Measurements from ENCODE around the gene OAF.
A peak's percentile ranks its signal among the peaks of the same experiment; 100 is the strongest.

The OAF gene

DNA sequence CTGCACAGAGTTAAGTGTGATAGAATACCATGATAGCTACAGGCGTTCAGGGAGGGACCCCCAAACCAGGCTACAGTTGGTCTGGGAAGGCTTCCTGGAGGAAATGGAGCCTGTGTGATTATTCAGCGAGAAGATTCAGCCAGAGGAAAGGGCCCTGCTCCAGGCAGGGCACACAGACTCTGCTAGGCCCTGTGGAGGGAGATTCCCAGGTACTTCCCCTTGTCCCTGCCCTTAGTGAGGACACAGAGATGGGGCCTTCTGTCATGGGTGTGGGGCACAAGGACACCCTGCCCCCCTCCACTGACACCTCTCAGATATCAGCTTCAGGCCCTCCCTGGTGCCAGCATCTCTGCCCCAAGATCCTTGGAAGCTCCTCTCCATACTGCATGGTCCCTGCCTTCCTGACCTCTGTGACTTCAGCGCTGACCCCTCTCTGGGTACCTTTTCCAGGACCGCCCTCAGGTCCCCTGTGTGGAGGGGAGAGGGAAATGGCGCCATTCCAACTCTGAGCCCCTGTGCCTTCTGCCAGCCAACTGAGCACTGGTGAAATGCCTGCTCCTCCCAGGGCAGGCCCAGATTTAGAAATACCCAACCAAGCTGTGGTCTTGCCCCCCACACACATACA, 16.5 kb downstream of the OAF start:
- Histone ChIP-seq H3K36me3 (ENCODE audit: control insufficient read depth, insufficient read depth, low read length) (no peaks in the 10 kb centered on the region), H3K4me3 (replicated peaks; ENCODE audit: low read depth, low read length) (no peak overlapping the region), H3K27me3 (replicated peaks; ENCODE audit: control insufficient read depth, insufficient read depth, low read length) (no peaks in the 10 kb centered on the region; the same call in 1 of the 2 replicates)
- DNase-seq (ENCODE audit: extremely low read depth, insufficient read length): no peak
- TF ChIP-seq, protein P1, sequence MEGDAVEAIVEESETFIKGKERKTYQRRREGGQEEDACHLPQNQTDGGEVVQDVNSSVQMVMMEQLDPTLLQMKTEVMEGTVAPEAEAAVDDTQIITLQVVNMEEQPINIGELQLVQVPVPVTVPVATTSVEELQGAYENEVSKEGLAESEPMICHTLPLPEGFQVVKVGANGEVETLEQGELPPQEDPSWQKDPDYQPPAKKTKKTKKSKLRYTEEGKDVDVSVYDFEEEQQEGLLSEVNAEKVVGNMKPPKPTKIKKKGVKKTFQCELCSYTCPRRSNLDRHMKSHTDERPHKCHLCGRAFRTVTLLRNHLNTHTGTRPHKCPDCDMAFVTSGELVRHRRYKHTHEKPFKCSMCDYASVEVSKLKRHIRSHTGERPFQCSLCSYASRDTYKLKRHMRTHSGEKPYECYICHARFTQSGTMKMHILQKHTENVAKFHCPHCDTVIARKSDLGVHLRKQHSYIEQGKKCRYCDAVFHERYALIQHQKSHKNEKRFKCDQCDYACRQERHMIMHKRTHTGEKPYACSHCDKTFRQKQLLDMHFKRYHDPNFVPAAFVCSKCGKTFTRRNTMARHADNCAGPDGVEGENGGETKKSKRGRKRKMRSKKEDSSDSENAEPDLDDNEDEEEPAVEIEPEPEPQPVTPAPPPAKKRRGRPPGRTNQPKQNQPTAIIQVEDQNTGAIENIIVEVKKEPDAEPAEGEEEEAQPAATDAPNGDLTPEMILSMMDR (IDR thresholded peaks at IDR 0.05; ENCODE audit: insufficient read depth, low read length, poor library complexity, severe bottlenecking): no peak

DNA sequence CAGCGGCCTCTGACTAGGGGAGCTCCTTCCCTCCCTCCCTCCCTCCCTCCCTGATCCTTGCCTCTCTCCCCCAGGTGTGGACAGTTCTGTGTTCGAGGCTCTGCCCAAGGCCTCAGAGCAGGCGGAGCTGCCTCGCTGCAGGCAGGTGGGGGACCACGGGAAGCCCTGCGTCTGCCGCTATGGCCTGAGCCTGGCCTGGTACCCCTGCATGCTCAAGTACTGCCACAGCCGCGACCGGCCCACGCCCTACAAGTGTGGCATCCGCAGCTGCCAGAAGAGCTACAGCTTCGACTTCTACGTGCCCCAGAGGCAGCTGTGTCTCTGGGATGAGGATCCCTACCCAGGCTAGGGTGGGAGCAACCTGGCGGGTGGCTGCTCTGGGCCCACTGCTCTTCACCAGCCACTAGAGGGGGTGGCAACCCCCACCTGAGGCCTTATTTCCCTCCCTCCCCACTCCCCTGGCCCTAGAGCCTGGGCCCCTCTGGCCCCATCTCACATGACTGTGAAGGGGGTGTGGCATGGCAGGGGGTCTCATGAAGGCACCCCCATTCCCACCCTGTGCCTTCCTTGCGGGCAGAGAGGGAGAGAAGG, 18.1 kb downstream of the OAF start:
- H3K27me3 ChIP-seq (replicated peaks; ENCODE audit: control insufficient read depth, insufficient read depth, low read length): peaks cover 2% of the 10 kb centered on the region; the same call in 1 of the 2 replicates
- no peak overlapping the region for H3K4me3 ChIP-seq (replicated peaks; ENCODE audit: low read depth, low read length)
- no peaks in the 10 kb centered on the region for H3K36me3 ChIP-seq (ENCODE audit: control insufficient read depth, insufficient read depth, low read length)
- DNase-seq (ENCODE audit: extremely low read depth, insufficient read length): no peak
- TF ChIP-seq, protein P1 (IDR thresholded peaks at IDR 0.05; ENCODE audit: insufficient read depth, low read length, poor library complexity, severe bottlenecking): peak; percentile 50

GRCh38 chr11:120229451-120230424, 18.9 kb downstream of the OAF start:
- H3K27me3 ChIP-seq (replicated peaks; ENCODE audit: control insufficient read depth, insufficient read depth, low read length): peaks cover 4% of the 10 kb centered on the region
- no peaks in the 10 kb centered on the region for H3K36me3 ChIP-seq (ENCODE audit: control insufficient read depth, insufficient read depth, low read length)
- DNase-seq (ENCODE audit: extremely low read depth, insufficient read length): no peak
- H3K4me3 ChIP-seq (replicated peaks; ENCODE audit: low read depth, low read length): no peak overlapping the region
- TF ChIP-seq, protein P1 (IDR thresholded peaks at IDR 0.05; ENCODE audit: insufficient read depth, low read length, poor library complexity, severe bottlenecking): peak; percentile 60

DNA sequence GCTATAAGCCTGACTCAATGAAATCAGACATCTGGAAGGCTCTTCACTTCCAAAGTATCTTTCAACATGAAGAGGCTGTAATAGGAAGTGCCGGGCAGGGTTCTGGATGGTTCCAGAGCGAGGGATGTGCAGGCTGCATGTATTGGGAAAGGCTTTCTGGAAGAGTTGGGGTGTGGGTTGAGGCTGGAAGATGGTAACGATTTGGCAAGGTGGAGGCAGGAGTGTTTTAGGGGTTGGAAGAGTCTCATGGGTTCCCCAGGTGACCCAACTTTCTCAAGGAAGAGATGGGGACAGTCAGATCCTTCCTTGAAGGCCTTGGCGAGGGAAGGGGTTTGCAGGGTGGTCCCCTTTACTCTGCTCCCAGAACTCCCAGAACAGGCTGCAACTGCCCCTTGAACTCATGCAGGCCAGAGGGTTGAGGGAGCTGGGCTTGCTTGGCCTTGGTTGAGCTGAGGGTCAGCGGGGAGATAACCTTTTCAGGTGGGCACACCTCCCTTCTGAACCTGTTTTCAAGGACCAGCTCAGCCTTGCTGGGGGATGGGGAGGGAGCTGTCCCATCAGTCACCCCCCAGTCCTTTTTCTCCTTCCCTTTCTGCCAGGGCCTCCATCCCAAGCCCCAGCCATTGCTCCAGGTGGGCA, 19.7 kb downstream of the OAF start:
- TF ChIP-seq, protein P1 (IDR thresholded peaks at IDR 0.05; ENCODE audit: insufficient read depth, low read length, poor library complexity, severe bottlenecking): no peak
- no peak overlapping the region for H3K4me3 ChIP-seq (replicated peaks; ENCODE audit: low read depth, low read length)

DNA sequence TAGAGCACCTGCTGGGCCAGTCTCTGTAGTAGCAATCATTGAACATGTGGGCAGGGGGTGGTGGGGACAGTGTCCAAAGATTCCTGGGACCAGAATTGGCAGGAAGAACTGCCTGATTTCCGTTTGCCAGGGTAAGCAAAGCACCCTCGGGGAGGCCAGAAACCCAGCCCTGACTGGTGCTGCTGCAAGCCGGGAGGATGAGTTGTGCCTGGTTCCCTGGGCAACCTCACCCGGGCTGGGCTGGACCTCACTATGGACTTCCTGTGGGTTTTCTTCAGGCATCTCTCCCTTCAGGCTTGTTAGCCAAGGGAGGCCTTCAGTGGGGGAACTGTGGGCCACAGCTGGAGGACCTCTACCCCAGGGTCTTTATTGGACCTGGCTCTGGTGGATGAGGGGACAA, 21.1 kb downstream of the OAF start:
- TF ChIP-seq, protein P1 (IDR thresholded peaks at IDR 0.05; ENCODE audit: insufficient read depth, low read length, poor library complexity, severe bottlenecking): no peak
- H3K4me3 ChIP-seq (replicated peaks; ENCODE audit: low read depth, low read length): no peak overlapping the region
- peaks cover 5% of the 10 kb centered on the region for H3K27me3 ChIP-seq (replicated peaks; ENCODE audit: control insufficient read depth, insufficient read depth, low read length)
- no peaks in the 10 kb centered on the region for H3K36me3 ChIP-seq (ENCODE audit: control insufficient read depth, insufficient read depth, low read length)
- no peak for DNase-seq (ENCODE audit: extremely low read depth, insufficient read length)

More for the DNA sequence above, 19.7 kb downstream of the OAF start:
- H3K36me3 ChIP-seq (ENCODE audit: control insufficient read depth, insufficient read depth, low read length): no peaks in the 10 kb centered on the region
- no peak for DNase-seq (ENCODE audit: extremely low read depth, insufficient read length)
- peaks cover 5% of the 10 kb centered on the region for H3K27me3 ChIP-seq (replicated peaks; ENCODE audit: control insufficient read depth, insufficient read depth, low read length)
